HG03565 (cell line): ENCODE data around the gene PGM1.

Experiments
- ATAC-seq: cut with Tn5 transposase; IDR thresholded peaks from one replicate; pipeline ENCODE4 v1.9.1; 2021; ENCODE audit warnings: mild to moderate bottlenecking, moderate library complexity; ENCODE audit not compliant: unreplicated experiment

PGM1 gene

DNA sequence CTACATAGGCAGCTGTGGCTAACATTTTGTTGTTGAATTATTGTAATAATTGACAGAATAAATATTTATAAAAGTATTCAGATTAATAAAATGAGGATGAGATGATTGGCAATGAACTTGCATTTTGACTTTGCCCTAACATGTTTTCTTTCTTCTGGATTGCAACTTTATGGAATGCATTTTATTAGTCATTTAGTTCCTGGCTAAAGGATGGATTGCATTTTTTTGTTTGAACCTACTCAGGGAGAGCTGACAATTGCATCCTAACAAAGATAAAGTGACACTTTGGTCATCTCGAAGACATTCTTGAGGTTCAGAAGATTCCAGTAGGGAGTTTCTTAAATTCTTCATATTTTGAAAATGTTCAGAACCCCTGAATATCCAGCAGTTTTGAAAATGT lies 37.5 kb downstream of the PGM1 start:
- ATAC-seq: no peak

DNA sequence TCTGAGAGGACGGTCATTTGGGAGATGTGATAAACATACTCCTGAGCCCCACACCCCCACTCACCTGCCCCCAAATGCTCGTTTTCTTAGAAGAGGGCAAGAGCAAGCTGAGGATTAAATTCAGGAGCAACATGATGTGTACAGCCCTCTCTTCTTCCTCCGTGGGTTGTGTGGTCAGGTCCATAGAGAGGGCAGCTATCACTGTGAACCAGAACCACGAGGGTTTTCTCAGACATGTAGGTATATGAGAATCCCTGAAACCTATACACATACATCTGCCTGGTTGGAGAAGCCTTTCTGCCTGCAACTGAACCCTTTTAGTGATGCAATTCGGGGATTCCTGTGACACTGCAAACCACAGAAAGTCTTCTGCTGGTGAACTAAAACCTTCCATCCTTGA lies 38.9 kb downstream of the PGM1 start:
- no peak for ATAC-seq

- no peak for ATAC-seq
Observed at GRCh38 chr1:63633281-63633680, 40.1 kb downstream of the PGM1 start.

DNA sequence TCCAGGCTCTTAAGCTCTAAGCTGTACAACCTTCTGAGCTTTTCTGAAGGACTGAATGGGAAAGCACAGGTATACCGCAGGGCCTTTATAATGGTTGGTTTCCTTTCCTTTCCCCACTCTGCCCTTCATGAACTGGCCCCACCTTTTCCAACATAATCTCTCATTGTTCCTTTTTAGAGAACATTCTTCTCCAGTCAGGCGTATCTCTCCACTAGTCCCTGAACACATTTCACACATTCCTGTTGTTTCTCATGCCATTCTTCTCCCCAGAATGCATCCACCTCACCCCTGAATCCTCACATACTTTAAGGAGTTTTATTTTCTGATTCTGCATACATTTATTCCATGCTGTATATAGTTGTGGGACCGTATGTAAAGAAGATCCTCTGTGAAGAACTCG lies 41.3 kb downstream of the PGM1 start:
- no peak for ATAC-seq

GRCh38 chr1:63635681-63636080 lies 42.5 kb downstream of the PGM1 start:
- no peak for ATAC-seq

GRCh38 chr1:63636192-63637105 lies 43.2 kb downstream of the PGM1 start:
- no peak for ATAC-seq

DNA sequence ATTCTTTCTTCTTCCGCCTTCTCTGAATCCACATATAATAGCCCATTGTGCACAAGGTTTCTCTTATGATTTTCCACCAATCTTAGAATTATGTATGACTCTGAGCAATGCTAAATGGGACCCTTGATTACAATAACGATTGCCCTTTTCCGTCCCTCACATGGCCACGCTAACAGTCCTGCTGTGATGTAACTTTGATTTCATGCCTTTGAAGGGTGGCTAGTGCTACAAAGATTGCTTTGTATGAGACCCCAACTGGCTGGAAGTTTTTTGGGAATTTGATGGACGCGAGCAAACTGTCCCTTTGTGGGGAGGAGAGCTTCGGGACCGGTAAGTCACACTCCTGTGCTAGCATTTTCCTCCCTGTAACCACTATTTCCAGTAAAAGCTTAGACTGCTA lies 45.3 kb downstream of the PGM1 start:
- ATAC-seq: no peak

- no peak for ATAC-seq
Observed at GRCh38 chr1:63638875-63639274, 45.7 kb downstream of the PGM1 start.

- ATAC-seq: no peak
Observed at GRCh38 chr1:63640633-63641567, 47.7 kb downstream of the PGM1 start.

DNA sequence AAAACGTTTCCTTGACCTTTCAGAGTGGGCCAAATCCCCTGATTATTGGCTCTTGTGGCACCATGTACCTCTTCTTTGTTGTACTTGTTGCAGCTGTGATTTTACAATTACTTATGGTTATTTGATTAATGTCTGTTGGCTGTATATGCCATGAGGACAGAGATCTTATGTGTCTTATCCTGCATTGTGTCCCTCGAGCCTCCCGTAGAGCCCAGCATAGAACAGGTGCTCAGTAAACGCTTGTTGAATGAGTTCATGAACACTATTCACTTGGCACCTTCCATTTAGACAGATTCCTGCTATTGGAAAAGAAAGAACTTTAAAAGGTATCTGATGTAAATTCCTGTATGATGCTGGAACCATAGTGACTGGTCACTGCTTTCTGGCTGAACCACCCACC lies 48.4 kb downstream of the PGM1 start:
- ATAC-seq: no peak

DNA sequence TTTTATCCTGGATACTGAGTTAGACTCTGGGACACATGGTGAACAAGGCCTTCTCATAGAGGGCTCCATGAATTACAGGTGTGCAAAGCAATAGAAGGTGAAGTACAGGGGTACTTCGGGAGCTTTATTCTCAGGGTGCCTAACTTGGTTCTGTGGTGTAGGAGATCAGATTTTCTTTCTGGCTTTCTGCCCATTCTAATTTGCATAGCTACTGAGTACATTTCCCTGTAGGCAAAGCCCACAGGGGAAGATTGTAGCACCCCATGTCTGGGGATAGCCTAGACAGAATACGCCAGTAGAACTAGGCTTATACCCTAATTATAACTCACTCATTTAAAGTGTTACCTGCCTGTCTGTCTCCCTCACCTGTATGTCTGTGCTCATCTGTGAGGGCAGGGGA lies 49.7 kb downstream of the PGM1 start:
- ATAC-seq: no peak

DNA sequence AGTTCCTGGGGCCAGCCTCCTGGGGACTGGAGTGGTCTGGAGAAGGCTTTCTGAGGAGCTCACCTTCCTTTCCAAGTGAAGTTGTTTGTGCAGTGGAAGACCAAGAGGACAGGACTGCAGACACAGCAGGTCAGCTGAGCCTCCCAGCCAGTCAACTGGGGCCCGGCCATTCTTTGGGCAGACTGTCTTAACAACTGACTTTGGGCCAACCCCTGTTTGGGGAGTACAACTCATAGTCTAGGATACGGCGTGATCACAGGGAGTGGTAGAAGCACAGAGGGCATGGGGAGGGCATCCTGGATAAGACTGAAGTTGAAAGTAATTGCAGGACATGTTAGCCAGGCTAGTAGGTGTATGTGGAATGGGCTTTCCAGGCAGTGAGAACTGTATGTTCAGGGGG lies 50.3 kb downstream of the PGM1 start:
- no peak for ATAC-seq

DNA sequence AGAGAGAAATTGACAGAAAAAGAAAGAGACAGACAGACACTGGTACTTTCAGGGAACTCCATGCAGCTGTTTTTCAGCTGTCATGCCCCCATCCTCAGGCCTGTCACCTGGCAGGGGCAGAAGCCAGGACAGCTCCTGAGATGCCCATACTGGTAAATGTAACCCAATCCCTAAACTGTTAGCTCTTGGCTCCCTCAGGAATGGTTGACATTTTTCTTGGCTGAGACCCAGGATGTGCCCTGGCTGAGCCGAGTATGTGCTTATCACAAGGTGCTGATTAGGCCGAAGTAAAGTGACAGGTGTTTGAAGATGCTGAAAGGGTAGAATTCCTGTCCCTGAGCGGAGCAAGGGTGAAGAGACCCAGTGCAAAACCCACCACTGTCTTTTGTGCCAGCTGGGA lies 50.7 kb downstream of the PGM1 start:
- ATAC-seq: no peak

GRCh38 chr1:63645317-63645716 lies 52.1 kb downstream of the PGM1 start:
- no peak for ATAC-seq

DNA sequence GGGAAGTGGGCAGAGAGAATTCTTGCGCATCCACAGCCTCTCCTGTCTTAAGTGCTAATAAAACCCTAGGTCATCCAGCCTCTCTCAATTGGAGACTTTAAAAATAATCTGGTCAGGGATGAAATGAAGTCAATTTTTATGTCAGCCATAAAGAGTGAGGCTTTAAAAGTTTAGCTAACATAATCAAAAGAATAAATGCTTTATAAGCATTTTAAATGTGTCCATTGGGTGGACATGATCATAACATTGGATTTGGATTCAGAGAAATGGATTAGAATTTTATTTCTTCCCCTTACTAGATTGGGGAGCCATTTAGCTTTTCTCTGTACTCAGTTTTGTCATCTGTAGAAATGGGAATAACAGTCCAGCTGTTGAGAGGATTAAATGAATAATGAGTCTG lies 55.5 kb downstream of the PGM1 start:
- no peak for ATAC-seq

DNA sequence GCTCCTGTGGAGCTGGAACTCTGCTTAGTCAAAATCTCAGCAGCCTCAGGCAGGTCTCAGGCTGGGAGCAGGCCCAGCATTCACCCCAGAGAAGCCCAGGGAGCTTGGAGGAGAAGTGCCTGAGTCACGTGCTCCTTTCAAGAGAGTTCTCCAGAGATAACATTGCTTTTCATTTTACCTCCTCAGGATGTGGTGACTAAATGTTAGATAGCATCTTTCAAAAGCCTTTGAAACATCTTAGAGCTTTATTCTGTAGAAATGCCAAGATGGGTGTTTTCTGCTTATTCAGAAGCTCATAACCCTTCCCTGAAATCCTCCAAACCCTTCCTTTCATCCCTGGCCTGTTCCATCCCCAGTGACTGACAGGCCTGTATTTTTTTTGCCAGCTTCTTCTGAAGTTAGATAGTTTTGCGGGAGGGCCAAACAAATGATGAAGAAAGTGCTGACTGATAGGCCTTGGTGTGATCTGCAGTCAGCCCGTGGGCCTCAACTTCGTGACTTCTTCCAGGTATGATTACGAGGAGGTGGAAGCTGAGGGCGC lies 58.0 kb downstream of the PGM1 start:
- ATAC-seq: no peak

GRCh38 chr1:63653976-63654375 lies 60.8 kb downstream of the PGM1 start:
- no peak for ATAC-seq

- no peak for ATAC-seq
Observed at GRCh38 chr1:63659448-63659847, 66.2 kb downstream of the PGM1 start.

GRCh38 chr1:63662056-63662836 lies 69.0 kb downstream of the PGM1 start:
- ATAC-seq: no peak

DNA sequence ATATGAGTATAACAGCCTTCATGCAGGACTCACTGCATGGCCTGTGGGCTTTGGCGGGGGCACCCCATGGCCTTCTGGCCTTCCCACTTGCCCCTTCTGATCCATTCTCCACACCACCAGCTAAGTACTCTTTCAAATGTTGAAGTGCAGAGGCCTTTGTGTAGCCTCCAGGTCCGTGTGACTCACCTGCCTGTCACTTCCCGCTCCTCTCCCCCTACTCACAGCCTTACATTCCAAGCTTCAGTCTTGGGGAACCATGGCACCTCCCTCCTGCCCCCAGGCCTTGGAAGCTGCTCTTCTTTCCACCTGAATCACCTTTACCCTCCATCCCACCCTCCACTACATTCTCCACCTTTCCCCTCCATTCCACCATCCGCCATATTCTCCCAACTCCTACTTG lies 69.6 kb downstream of the PGM1 start:
- ATAC-seq: no peak

GRCh38 chr1:63663301-63663700 lies 70.1 kb downstream of the PGM1 start:
- ATAC-seq: no peak
